Keratinocyte (primary cell): ENCODE results near the gene CHST8. TPM values are rescaled to one million over a fixed set of nuclear protein-coding genes. Genes with fewer than 3 reads are reported as not detected.

Experiments used
- DNase-seq: peaks from one replicate; pipeline ENCODE4 v3.0.0-alpha.2; 2011; ENCODE audit warnings: low read depth, missing footprints, low spot score
- FAIRE-seq: peaks from 2 replicates; lab custom pipeline; 2011; peaks lifted over from hg19 to GRCh38; lab: Jason Lieb, UNC
- H2AFZ ChIP-seq: 2 replicates; pipeline ENCODE4 v1.6.0; 2012; ENCODE audit warnings: low read length, control low read depth, inconsistent platforms; ENCODE audit not compliant: control insufficient read depth
- H3K27ac ChIP-seq: 2 replicates; pipeline ENCODE4 v1.5.1; 2011; ENCODE audit warnings: low read length; ENCODE audit not compliant: control insufficient read depth, insufficient read depth
- H3K27me3 ChIP-seq: 3 replicates; pipeline ENCODE4 v1.6.0; 2011; ENCODE audit warnings: low read length; ENCODE audit not compliant: control insufficient read depth, insufficient read depth; ENCODE audit errors: extremely low read depth
- H3K36me3 ChIP-seq, 2 experiments: 2 replicates in 1 of 2; 3 replicates in 1 of 2; pipeline ENCODE4 v1.5.1; 2011; ENCODE audit warnings: low read length in 2 of 2, mild to moderate bottlenecking in 1 of 2; ENCODE audit not compliant: control insufficient read depth in 2 of 2, insufficient read depth in 2 of 2; ENCODE audit errors: extremely low read depth in 1 of 2
- H3K4me1 ChIP-seq: 3 replicates; pipeline ENCODE4 v1.5.1; 2011; ENCODE audit warnings: low read length; ENCODE audit not compliant: control insufficient read depth, insufficient read depth; ENCODE audit errors: extremely low read depth
- H3K4me2 ChIP-seq: 3 replicates; pipeline ENCODE4 v1.6.0; 2011; ENCODE audit warnings: low read depth, low read length; ENCODE audit not compliant: control insufficient read depth, insufficient read depth; ENCODE audit errors: extremely low read depth
- H3K4me3 ChIP-seq, 3 experiments: fragments of 200-600 bp in 1 of 3; sonication (generic) in 1 of 3; 2 replicates in 2 of 3; 3 replicates in 1 of 3; pipeline ENCODE4 v1.5.1; 2011 to 2016; ENCODE audit warnings: low read length in 3 of 3, mild to moderate bottlenecking in 3 of 3, control low read depth in 2 of 3, inconsistent platforms in 1 of 3, low read depth in 1 of 3, mixed read lengths in 1 of 3, mixed run types in 1 of 3, moderate library complexity in 1 of 3; ENCODE audit not compliant: control insufficient read depth in 2 of 3, insufficient read depth in 2 of 3; ENCODE audit errors: extremely low read depth in 1 of 3
- H3K79me2 ChIP-seq: 2 replicates; pipeline ENCODE4 v1.6.0; 2012; ENCODE audit warnings: low read length; ENCODE audit not compliant: control insufficient read depth, insufficient read depth
- H3K9ac ChIP-seq: 3 replicates; pipeline ENCODE4 v1.6.0; 2011; ENCODE audit warnings: low read length; ENCODE audit not compliant: control insufficient read depth, insufficient read depth; ENCODE audit errors: extremely low read depth
- H3K9me1 ChIP-seq: 3 replicates; pipeline ENCODE4 v1.6.0; 2011; ENCODE audit warnings: low read length; ENCODE audit not compliant: control insufficient read depth, insufficient read depth; ENCODE audit errors: extremely low read depth
- H3K9me3 ChIP-seq: 2 replicates; pipeline ENCODE4 v1.5.1; 2012; ENCODE audit warnings: low read depth, low read length; ENCODE audit not compliant: control insufficient read depth
- H4K20me1 ChIP-seq: 3 replicates; pipeline ENCODE4 v1.6.0; 2011; ENCODE audit warnings: low read length; ENCODE audit not compliant: control insufficient read depth, insufficient read depth; ENCODE audit errors: extremely low read depth
- EZH2 ChIP-seq: IDR thresholded peaks from one replicate; pipeline ENCODE4 v1.6.1; 2012; ENCODE audit warnings: inconsistent platforms, mild to moderate bottlenecking, low read length, moderate library complexity
- dilution Hi-C: fragments of 300-500 bp; cut with MboI; formaldehyde crosslinking; loops from one replicate; pipeline ENCODE4 v1.7.0; 2020; ENCODE audit warnings: low sequenced_read_pairs; ENCODE audit not compliant: extremely low pct_ligation_motif_present
- polyA plus RNA-seq, 5 experiments: library from polyadenylated mRNA; depleted of rRNA in 3 of 5; stranded (reverse) in 3 of 5; stranded (forward) in 1 of 5; unstranded in 1 of 5; fragments of >200 nt; gene quantifications; 1 replicate in 1 of 5; 2 replicates in 3 of 5; 3 replicates in 1 of 5; pipeline versions ENCODE4 v1.2.1 to v1.2.3, GENCODE V29; 2011 to 2012; ENCODE audit warnings: missing spikeins in 2 of 5, low read depth in 1 of 5, low replicate concordance in 1 of 5
- TF ChIP-seq, protein P1 (sequence below), 3 experiments: IDR thresholded peaks in 1 of 3; conservative IDR thresholded peaks in 1 of 3; optimal IDR thresholded peaks in 1 of 3; 2 replicates in 2 of 3; 3 replicates in 1 of 3; pipeline versions ENCODE3 to v1.5.1; 2011; ENCODE audit warnings: low read length in 3 of 3, mild to moderate bottlenecking in 3 of 3, moderate library complexity in 2 of 3, control low read depth in 1 of 3, inconsistent platforms in 1 of 3; ENCODE audit not compliant: insufficient read depth in 2 of 3; ENCODE audit errors: extremely low read depth in 1 of 3

Gene CHST8
- polyA plus RNA-seq, 1 donor (not counting 4 experiments of a cell fraction or from before 2014, with no cell fraction given) = not detected

DNA sequence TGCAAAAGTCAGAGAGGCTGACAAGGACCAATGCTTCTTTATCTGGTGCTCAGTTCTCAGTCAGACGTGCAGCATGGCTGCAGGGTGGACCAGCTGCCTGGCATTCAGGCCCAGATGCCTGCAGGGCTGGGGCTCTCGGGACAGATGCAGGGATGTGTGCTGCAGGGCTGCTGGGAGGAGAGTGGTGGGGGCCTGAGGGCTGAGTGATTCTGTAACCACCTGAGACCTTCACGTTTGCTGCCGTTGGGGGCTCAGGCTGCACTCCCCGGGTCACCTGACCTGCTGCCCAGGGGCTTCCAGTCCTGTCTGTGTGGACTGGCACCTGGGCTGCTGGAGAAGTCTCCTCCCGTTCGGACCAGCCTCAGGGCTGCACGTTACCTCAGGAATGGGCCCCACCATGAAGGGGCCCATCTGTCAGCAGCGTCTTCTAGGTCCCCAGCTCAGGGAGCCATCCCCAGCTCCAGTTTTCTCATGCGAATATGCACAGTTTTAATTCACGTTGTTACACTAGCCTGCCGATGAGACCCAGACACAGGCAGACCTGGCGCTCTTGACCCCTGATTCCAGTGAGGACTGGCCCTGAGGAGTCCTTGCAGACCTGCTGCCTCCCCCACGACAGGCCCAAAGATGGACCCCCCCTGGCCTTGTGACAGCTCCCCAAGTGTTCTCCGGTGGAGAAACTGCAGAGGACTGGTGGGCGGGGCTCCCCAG lies 191.8 kb downstream of the CHST8 start:
- H3K4me2 ChIP-seq = no peak overlapping the region
- H3K27me3 ChIP-seq = no peaks in the 10 kb centered on the region
- no peak overlapping the region for H3K4me3 ChIP-seq
- TF ChIP-seq, protein P1, sequence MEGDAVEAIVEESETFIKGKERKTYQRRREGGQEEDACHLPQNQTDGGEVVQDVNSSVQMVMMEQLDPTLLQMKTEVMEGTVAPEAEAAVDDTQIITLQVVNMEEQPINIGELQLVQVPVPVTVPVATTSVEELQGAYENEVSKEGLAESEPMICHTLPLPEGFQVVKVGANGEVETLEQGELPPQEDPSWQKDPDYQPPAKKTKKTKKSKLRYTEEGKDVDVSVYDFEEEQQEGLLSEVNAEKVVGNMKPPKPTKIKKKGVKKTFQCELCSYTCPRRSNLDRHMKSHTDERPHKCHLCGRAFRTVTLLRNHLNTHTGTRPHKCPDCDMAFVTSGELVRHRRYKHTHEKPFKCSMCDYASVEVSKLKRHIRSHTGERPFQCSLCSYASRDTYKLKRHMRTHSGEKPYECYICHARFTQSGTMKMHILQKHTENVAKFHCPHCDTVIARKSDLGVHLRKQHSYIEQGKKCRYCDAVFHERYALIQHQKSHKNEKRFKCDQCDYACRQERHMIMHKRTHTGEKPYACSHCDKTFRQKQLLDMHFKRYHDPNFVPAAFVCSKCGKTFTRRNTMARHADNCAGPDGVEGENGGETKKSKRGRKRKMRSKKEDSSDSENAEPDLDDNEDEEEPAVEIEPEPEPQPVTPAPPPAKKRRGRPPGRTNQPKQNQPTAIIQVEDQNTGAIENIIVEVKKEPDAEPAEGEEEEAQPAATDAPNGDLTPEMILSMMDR (optimal IDR thresholded peaks at IDR 0.05 in 1 of 3, IDR thresholded peaks at IDR 0.05 in 1 of 3, conservative IDR thresholded peaks at IDR 0.05 in 1 of 3; ENCODE audit: extremely low read depth in 1 of 3, insufficient read depth in 2 of 3, low read length in 3 of 3) = no peak
- TF ChIP-seq EZH2 = no peak
- dilution Hi-C loops = no loop called here
- peaks cover 4% of the 10 kb centered on the region for H3K4me1 ChIP-seq
- no peaks in the 10 kb centered on the region for H3K79me2 ChIP-seq
- DNase-seq = no peak
- FAIRE-seq = no peak
- no peak overlapping the region for H3K27ac ChIP-seq
- no peaks in the 10 kb centered on the region for H3K9me1 ChIP-seq
- H3K36me3 ChIP-seq = peaks cover 6 to 20% of the 10 kb centered on the region in 2 experiments
- no peak overlapping the region for H3K9ac ChIP-seq
- H3K9me3 ChIP-seq = no peaks in the 10 kb centered on the region
- no peak overlapping the region for H2AFZ ChIP-seq
- no peaks in the 10 kb centered on the region for H4K20me1 ChIP-seq

DNA sequence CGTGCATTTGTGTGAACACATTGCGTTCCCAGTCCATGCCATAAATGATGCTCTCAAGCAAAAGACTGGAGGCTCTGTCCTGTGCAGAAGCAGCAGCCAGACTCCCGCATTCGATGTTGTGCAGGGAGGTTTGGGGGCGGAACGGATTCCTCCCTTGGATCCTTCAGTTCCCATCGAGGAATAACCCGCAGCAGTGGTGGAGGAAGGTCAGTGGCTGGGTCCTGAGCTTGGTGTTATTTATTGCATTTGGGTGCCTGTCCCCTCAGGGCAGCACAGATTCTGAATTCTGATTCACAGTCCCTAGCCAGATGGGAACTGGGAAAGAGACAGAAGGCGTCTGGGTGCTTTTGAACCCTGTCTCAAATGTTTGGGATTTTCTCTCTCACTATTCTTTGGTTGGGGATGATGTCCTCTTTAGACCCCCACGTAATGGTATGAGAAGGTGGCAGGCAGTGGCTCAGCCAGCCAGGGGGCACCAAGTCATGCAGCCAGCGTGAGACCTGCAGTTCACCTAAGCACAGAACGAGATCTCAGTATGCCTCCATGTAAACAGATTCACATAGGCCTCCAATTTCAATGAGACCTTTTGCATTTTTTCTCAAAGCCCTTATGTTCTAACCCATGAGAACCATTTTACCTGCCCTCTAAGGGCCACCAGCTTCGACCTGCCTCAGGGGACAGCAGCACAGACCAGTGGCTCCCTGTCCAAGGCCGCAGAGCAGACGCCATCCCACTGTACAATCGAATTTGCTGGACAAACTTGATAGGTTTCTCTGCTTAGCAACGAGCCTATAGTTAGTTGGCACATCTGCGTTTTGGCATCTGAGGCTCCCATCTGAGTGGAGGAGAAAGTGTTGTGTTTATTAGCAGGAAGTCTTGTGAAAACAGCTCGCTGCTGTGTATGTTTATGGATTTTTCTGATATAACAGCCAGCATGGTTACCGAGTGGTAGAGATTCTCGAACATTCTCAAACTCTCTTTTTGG lies 192.7 kb downstream of the CHST8 start:
- H3K36me3 ChIP-seq = peaks cover 6 to 20% of the 10 kb centered on the region in 2 experiments
- H3K4me3 ChIP-seq = no peak overlapping the region
- no peaks in the 10 kb centered on the region for H4K20me1 ChIP-seq
- H3K9me3 ChIP-seq = no peaks in the 10 kb centered on the region
- DNase-seq (no peak), FAIRE-seq (no peak)
- no peak overlapping the region for H3K4me2 ChIP-seq
- H3K9ac ChIP-seq = no peak overlapping the region
- H2AFZ ChIP-seq = no peak overlapping the region
- no peak overlapping the region for H3K27ac ChIP-seq
- no peaks in the 10 kb centered on the region for H3K9me1 ChIP-seq
- H3K79me2 ChIP-seq = no peaks in the 10 kb centered on the region
- no peaks in the 10 kb centered on the region for H3K27me3 ChIP-seq
- dilution Hi-C loops = no loop called here
- TF ChIP-seq EZH2 = no peak
- TF ChIP-seq, protein P1 (optimal IDR thresholded peaks at IDR 0.05 in 1 of 3, IDR thresholded peaks at IDR 0.05 in 1 of 3, conservative IDR thresholded peaks at IDR 0.05 in 1 of 3; ENCODE audit: extremely low read depth in 1 of 3, insufficient read depth in 2 of 3, low read length in 3 of 3) = no peak
- H3K4me1 ChIP-seq = peaks cover 7% of the 10 kb centered on the region
